ENCODE measurements around the gene SLC13A4.
"Not testable (repeated sequence)": the region's sequence is repeated elsewhere in the genome, so short reads cannot be mapped to it uniquely, and the experiment has no call there.

Gene SLC13A4

DNA sequence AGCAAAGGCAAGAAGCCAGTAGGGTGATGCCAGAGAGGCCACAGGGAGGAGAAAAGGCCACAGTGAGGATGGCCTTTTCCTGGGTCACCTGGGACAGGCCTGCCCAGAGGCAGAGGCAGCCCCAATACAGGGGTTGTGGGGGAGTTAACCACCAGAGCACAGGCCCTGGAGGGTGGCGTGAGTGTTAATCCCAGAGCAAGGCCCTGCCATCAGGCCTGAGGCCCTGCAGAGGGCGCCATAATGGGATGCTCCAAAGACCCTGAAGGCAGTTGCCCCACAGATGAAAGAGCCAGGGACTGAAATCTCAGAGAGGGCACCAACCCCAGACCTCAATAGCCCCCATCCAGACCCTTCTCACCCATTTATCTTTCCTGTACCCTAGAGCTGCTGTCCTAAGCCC is 23.9 kb downstream of the SLC13A4 start:
- TF ChIP-seq, protein P1, sequence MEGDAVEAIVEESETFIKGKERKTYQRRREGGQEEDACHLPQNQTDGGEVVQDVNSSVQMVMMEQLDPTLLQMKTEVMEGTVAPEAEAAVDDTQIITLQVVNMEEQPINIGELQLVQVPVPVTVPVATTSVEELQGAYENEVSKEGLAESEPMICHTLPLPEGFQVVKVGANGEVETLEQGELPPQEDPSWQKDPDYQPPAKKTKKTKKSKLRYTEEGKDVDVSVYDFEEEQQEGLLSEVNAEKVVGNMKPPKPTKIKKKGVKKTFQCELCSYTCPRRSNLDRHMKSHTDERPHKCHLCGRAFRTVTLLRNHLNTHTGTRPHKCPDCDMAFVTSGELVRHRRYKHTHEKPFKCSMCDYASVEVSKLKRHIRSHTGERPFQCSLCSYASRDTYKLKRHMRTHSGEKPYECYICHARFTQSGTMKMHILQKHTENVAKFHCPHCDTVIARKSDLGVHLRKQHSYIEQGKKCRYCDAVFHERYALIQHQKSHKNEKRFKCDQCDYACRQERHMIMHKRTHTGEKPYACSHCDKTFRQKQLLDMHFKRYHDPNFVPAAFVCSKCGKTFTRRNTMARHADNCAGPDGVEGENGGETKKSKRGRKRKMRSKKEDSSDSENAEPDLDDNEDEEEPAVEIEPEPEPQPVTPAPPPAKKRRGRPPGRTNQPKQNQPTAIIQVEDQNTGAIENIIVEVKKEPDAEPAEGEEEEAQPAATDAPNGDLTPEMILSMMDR (IDR thresholded peaks at IDR 0.05; ENCODE audit: low read depth, low read length): peak; percentile 34
- TF ChIP-seq EZH2phosphoT487 (IDR thresholded peaks at IDR 0.05; ENCODE audit: low read depth): no peak
- Histone ChIP-seq H3K27me3 (ENCODE audit: low read depth, low read length) (no peaks in the 10 kb centered on the region), H3K9ac (ENCODE audit: low read length) (no peak overlapping the region), H4K20me1 (ENCODE audit: insufficient read depth, low read length) (no peaks in the 10 kb centered on the region), H3K9me3 (ENCODE audit: insufficient read depth, low read length) (no peaks in the 10 kb centered on the region), H2AFZ (ENCODE audit: low read depth, low read length) (no peak overlapping the region), H3K27ac (ENCODE audit: low read length) (no peak overlapping the region), H3K4me1 (ENCODE audit: low read length) (no peaks in the 10 kb centered on the region), H3K36me3 (replicated peaks; ENCODE audit: low read depth, low read length) (no peaks in the 10 kb centered on the region), H3K79me2 (ENCODE audit: low read length) (no peaks in the 10 kb centered on the region), H3K4me2 (ENCODE audit: low read length) (no peak overlapping the region), H3K4me3 (ENCODE audit: low read length) (no peak overlapping the region)

- H3K27ac ChIP-seq (ENCODE audit: low read length): no peak overlapping the region
- H4K20me1 ChIP-seq (ENCODE audit: insufficient read depth, low read length): no peaks in the 10 kb centered on the region
- H3K4me1 ChIP-seq (ENCODE audit: low read length): no peaks in the 10 kb centered on the region
- no peaks in the 10 kb centered on the region for H3K27me3 ChIP-seq (ENCODE audit: low read depth, low read length)
- H3K4me3 ChIP-seq (ENCODE audit: low read length): no peak overlapping the region
- H3K4me2 ChIP-seq (ENCODE audit: low read length): no peak overlapping the region
- H3K9me3 ChIP-seq (ENCODE audit: insufficient read depth, low read length): no peaks in the 10 kb centered on the region
- no peaks in the 10 kb centered on the region for H3K79me2 ChIP-seq (ENCODE audit: low read length)
- no peak overlapping the region for H2AFZ ChIP-seq (ENCODE audit: low read depth, low read length)
- H3K9ac ChIP-seq (ENCODE audit: low read length): no peak overlapping the region
- no peak for TF ChIP-seq EZH2phosphoT487 (IDR thresholded peaks at IDR 0.05; ENCODE audit: low read depth)
- TF ChIP-seq, protein P1 (IDR thresholded peaks at IDR 0.05; ENCODE audit: low read depth, low read length): no peak
- no peaks in the 10 kb centered on the region for H3K36me3 ChIP-seq (replicated peaks; ENCODE audit: low read depth, low read length)
Observed at GRCh38 chr7:135697276-135698049, 30.5 kb downstream of the SLC13A4 start.

- no peak overlapping the region for H3K9ac ChIP-seq (ENCODE audit: low read length)
- TF ChIP-seq EZH2phosphoT487 (IDR thresholded peaks at IDR 0.05; ENCODE audit: low read depth): no peak
- TF ChIP-seq, protein P1 (IDR thresholded peaks at IDR 0.05; ENCODE audit: low read depth, low read length): no peak
- no peak overlapping the region for H3K4me3 ChIP-seq (ENCODE audit: low read length)
- no peaks in the 10 kb centered on the region for H4K20me1 ChIP-seq (ENCODE audit: insufficient read depth, low read length)
- no peaks in the 10 kb centered on the region for H3K9me3 ChIP-seq (ENCODE audit: insufficient read depth, low read length)
- H3K27ac ChIP-seq (ENCODE audit: low read length): no peak overlapping the region
- H3K27me3 ChIP-seq (ENCODE audit: low read depth, low read length): no peaks in the 10 kb centered on the region
- H3K79me2 ChIP-seq (ENCODE audit: low read length): no peaks in the 10 kb centered on the region
- no peak overlapping the region for H3K4me2 ChIP-seq (ENCODE audit: low read length)
- H3K4me1 ChIP-seq (ENCODE audit: low read length): no peaks in the 10 kb centered on the region
- no peak overlapping the region for H2AFZ ChIP-seq (ENCODE audit: low read depth, low read length)
- H3K36me3 ChIP-seq (replicated peaks; ENCODE audit: low read depth, low read length): no peaks in the 10 kb centered on the region
Observed at GRCh38 chr7:135693558-135693957, 34.4 kb downstream of the SLC13A4 start.

GRCh38 chr7:135692606-135693005 is 35.4 kb downstream of the SLC13A4 start:
- H4K20me1 ChIP-seq (ENCODE audit: insufficient read depth, low read length); H3K4me1 ChIP-seq (ENCODE audit: low read length); H3K27me3 ChIP-seq (ENCODE audit: low read depth, low read length); H3K9me3 ChIP-seq (ENCODE audit: insufficient read depth, low read length); H3K4me3 ChIP-seq (ENCODE audit: low read length); H3K9ac ChIP-seq (ENCODE audit: low read length); H3K4me2 ChIP-seq (ENCODE audit: low read length); H3K27ac ChIP-seq (ENCODE audit: low read length); H2AFZ ChIP-seq (ENCODE audit: low read depth, low read length); H3K79me2 ChIP-seq (ENCODE audit: low read length); H3K36me3 ChIP-seq (replicated peaks; ENCODE audit: low read depth, low read length): not testable (repeated sequence)

Data from OCI-LY3 (cell line).